ENCODE measurements around the gene HLTF. TPM values are rescaled to one million over a fixed set of nuclear protein-coding genes. Genes with fewer than 3 reads are reported as not detected.
A peak's percentile ranks its signal among the peaks of the same experiment; 100 is the strongest.

Gene HLTF
- total and polyA plus RNA-seq, 4 experiments from 2014 or later: 15.0 to 22.8 (median 18.6) TPM

GRCh38 chr3:149067883-149068282 lies 18.4 kb downstream of the HLTF start:
- Histone ChIP-seq H3K27me3 (ENCODE audit: insufficient read depth, low read length) (no peaks in the 10 kb centered on the region), H3K4me1 (ENCODE audit: insufficient read depth, low read length) (no peaks in the 10 kb centered on the region), H3K36me3 (ENCODE audit: insufficient read depth, low read length) (peaks cover 4% of the 10 kb centered on the region), H3K4me3 (ENCODE audit: low read length in 2 of 2) (no peak overlapping the region), H3K27ac (ENCODE audit: low read depth, low read length) (no peak overlapping the region), H3K9me3 (ENCODE audit: control insufficient read depth in 1 of 2, low read length in 2 of 2) (no peaks in the 10 kb centered on the region)
- no peaks in the 10 kb centered on the region for H3K27me3 Mint-ChIP-seq
- no peak for DNase-seq
- intact Hi-C loops (cut with micrococcal nuclease): no loop called here
- peaks cover 28 to 38% of the 10 kb centered on the region in 2 donors for H3K36me3 Mint-ChIP-seq
- H3K4me1 Mint-ChIP-seq: no peaks in the 10 kb centered on the region
- H3K9me3 Mint-ChIP-seq: peaks cover 0 to 1% (median 0%) of the 10 kb centered on the region in 8 donors
- CTCF ChIA-PET (ENCODE audit: partially characterized antibody): no interaction called here
- no peak overlapping the region for H3K27ac Mint-ChIP-seq
- H3K4me3 Mint-ChIP-seq: no peak overlapping the region
- POLR2A ChIA-PET (ENCODE audit: partially characterized antibody): no interaction called here

DNA sequence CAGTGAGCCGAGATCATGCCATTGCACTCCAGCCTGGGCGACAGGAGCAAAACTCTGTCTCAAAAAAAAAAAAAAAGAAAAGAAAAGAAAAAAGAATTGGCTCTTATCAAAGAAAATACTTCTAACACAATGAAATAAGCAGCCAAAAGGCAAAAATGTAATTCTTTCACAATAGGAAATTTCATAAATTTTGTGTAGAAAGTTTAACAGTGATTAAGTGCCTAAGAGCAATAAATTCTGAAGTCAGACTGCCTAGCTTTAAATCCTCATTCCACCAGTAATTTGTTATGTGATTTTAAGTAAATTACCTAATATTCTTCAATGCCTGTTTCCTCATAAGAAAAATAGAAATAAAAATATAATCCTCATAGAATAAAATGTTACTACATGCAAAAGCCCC lies 24.6 kb downstream of the HLTF start:
- H3K4me1 ChIP-seq (ENCODE audit: insufficient read depth, low read length): no peaks in the 10 kb centered on the region
- Mint-ChIP-seq H3K9me3 (no peaks in the 10 kb centered on the region), H3K4me1 (no peaks in the 10 kb centered on the region), H3K27me3 (no peaks in the 10 kb centered on the region), H3K27ac (no peak overlapping the region), H3K4me3 (no peak overlapping the region), H3K36me3 (peaks cover 35 to 43% of the 10 kb centered on the region in 2 donors)
- no peak for DNase-seq
- H3K4me3 ChIP-seq (ENCODE audit: low read length in 2 of 2): no peak overlapping the region
- peaks cover 4% of the 10 kb centered on the region for H3K36me3 ChIP-seq (ENCODE audit: insufficient read depth, low read length)
- intact Hi-C loops (cut with micrococcal nuclease): no loop called here
- no peak overlapping the region for H3K27ac ChIP-seq (ENCODE audit: low read depth, low read length)
- no peaks in the 10 kb centered on the region for H3K9me3 ChIP-seq (ENCODE audit: control insufficient read depth in 1 of 2, low read length in 2 of 2)
- no peaks in the 10 kb centered on the region for H3K27me3 ChIP-seq (ENCODE audit: insufficient read depth, low read length)
- POLR2A ChIA-PET (ENCODE audit: partially characterized antibody): no interaction called here
- CTCF ChIA-PET (ENCODE audit: partially characterized antibody): no interaction called here

- ChIA-PET POLR2A (ENCODE audit: partially characterized antibody) (no interaction called here), CTCF (ENCODE audit: partially characterized antibody) (no interaction called here)
- Histone ChIP-seq H3K36me3 (ENCODE audit: insufficient read depth, low read length) (peaks cover 4% of the 10 kb centered on the region), H3K4me3 (ENCODE audit: low read length in 2 of 2) (no peak overlapping the region), H3K27ac (ENCODE audit: low read depth, low read length) (no peak overlapping the region), H3K4me1 (ENCODE audit: insufficient read depth, low read length) (no peaks in the 10 kb centered on the region), H3K27me3 (ENCODE audit: insufficient read depth, low read length) (no peaks in the 10 kb centered on the region), H3K9me3 (ENCODE audit: control insufficient read depth in 1 of 2, low read length in 2 of 2) (no peaks in the 10 kb centered on the region)
- no peaks in the 10 kb centered on the region for H3K4me1 Mint-ChIP-seq
- no peak for DNase-seq
- intact Hi-C loops (cut with micrococcal nuclease): no loop called here
- H3K27ac Mint-ChIP-seq: no peak overlapping the region
- H3K4me3 Mint-ChIP-seq: no peak overlapping the region
- peaks cover 0 to 2% (median 0%) of the 10 kb centered on the region in 8 donors for H3K9me3 Mint-ChIP-seq
- H3K36me3 Mint-ChIP-seq: peaks cover 49 to 51% of the 10 kb centered on the region in 2 donors
- no peaks in the 10 kb centered on the region for H3K27me3 Mint-ChIP-seq
Measured at GRCh38 chr3:149058602-149059001, 27.7 kb downstream of the HLTF start.

DNA sequence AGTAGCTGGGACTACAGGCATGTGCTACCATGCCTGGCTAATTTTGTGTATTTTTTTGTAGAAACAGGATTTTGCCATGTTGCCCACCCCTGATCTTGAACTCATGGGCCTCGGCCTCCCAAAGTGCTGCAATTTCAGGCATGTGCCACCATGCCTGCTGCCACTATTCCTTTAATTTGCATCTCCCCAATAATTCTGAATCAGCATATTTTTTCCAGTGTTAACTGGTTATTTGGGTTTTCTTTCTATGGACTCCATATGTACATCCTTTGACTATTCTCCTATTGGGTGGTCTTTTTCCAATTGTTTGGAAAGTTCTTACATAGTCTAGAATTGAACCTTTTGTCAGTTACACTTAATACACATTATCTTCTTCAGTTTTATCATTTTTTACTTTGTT lies 28.1 kb downstream of the HLTF start:
- no peak overlapping the region for H3K27ac ChIP-seq (ENCODE audit: low read depth, low read length)
- DNase-seq: no peak
- H3K4me1 Mint-ChIP-seq: no peaks in the 10 kb centered on the region
- H3K36me3 ChIP-seq (ENCODE audit: insufficient read depth, low read length): peaks cover 4% of the 10 kb centered on the region
- peaks cover 51 to 55% of the 10 kb centered on the region in 2 donors for H3K36me3 Mint-ChIP-seq
- H3K4me3 ChIP-seq (ENCODE audit: low read length in 2 of 2): no peak overlapping the region
- no peaks in the 10 kb centered on the region for H3K9me3 ChIP-seq (ENCODE audit: control insufficient read depth in 1 of 2, low read length in 2 of 2)
- no peak overlapping the region for H3K27ac Mint-ChIP-seq
- no peak overlapping the region for H3K4me3 Mint-ChIP-seq
- H3K27me3 ChIP-seq (ENCODE audit: insufficient read depth, low read length): no peaks in the 10 kb centered on the region
- ChIA-PET CTCF (ENCODE audit: partially characterized antibody) (no interaction called here), POLR2A (ENCODE audit: partially characterized antibody) (no interaction called here)
- no peaks in the 10 kb centered on the region for H3K4me1 ChIP-seq (ENCODE audit: insufficient read depth, low read length)
- H3K27me3 Mint-ChIP-seq: no peaks in the 10 kb centered on the region
- intact Hi-C loops (cut with micrococcal nuclease): no loop called here
- H3K9me3 Mint-ChIP-seq: peaks cover 0 to 2% (median 0%) of the 10 kb centered on the region in 8 donors

DNA sequence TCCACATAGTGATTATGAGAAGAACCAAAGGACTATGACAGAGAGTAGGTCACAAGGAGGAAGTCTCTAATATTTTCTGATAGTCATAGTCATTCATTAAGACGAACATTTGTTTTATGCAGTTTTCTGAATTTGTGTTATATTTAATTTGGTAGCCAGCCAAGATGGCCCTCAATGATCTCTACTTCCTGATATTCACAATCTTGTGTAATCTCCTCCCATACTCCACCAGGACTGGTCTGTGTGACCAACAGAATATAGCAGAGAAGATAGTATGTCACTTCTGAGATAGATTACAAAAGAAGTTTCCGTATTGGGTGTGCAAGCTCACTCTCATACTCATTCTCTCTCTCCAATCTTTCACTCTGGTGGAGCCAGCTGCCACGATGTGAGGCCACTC lies 30.8 kb downstream of the HLTF start:
- H3K27ac ChIP-seq (ENCODE audit: low read depth, low read length): no peak overlapping the region
- Mint-ChIP-seq H3K36me3 (peaks cover 56 to 68% of the 10 kb centered on the region in 2 donors), H3K27ac (no peak overlapping the region), H3K4me3 (no peak overlapping the region), H3K9me3 (peaks cover 0 to 2% (median 0%) of the 10 kb centered on the region in 8 donors), H3K4me1 (no peaks in the 10 kb centered on the region), H3K27me3 (no peaks in the 10 kb centered on the region)
- no peaks in the 10 kb centered on the region for H3K27me3 ChIP-seq (ENCODE audit: insufficient read depth, low read length)
- no peaks in the 10 kb centered on the region for H3K4me1 ChIP-seq (ENCODE audit: insufficient read depth, low read length)
- ChIA-PET CTCF (ENCODE audit: partially characterized antibody) (no interaction called here), POLR2A (ENCODE audit: partially characterized antibody) (no interaction called here)
- peaks cover 2% of the 10 kb centered on the region for H3K36me3 ChIP-seq (ENCODE audit: insufficient read depth, low read length)
- H3K4me3 ChIP-seq (ENCODE audit: low read length in 2 of 2): no peak overlapping the region
- H3K9me3 ChIP-seq (ENCODE audit: control insufficient read depth in 1 of 2, low read length in 2 of 2): no peaks in the 10 kb centered on the region
- DNase-seq: no peak
- intact Hi-C loops (cut with micrococcal nuclease): no loop called here

GRCh38 chr3:149044339-149045083 lies 41.8 kb downstream of the HLTF start:
- no peak overlapping the region for H3K27ac Mint-ChIP-seq
- H3K27me3 Mint-ChIP-seq: no peaks in the 10 kb centered on the region
- H3K36me3 ChIP-seq (ENCODE audit: insufficient read depth, low read length): peaks cover 3% of the 10 kb centered on the region
- H3K4me1 Mint-ChIP-seq: peaks cover 11 to 17% (median 12%) of the 10 kb centered on the region in 4 donors
- ChIA-PET POLR2A (ENCODE audit: partially characterized antibody) (interaction anchor here (1.0 kb wide), 1 partner anchor 53 kb away, joined by 3 read pairs; the partner anchor contains the start of gene GYG1), CTCF (ENCODE audit: partially characterized antibody) (no interaction called here)
- no peaks in the 10 kb centered on the region for H3K9me3 Mint-ChIP-seq
- H3K27me3 ChIP-seq (ENCODE audit: insufficient read depth, low read length): no peaks in the 10 kb centered on the region
- intact Hi-C loops (cut with micrococcal nuclease): no loop called here
- no peak overlapping the region for H3K27ac ChIP-seq (ENCODE audit: low read depth, low read length)
- H3K4me3 Mint-ChIP-seq: no peak overlapping the region
- peaks cover 11% of the 10 kb centered on the region for H3K4me1 ChIP-seq (ENCODE audit: insufficient read depth, low read length)
- H3K9me3 ChIP-seq (ENCODE audit: control insufficient read depth in 1 of 2, low read length in 2 of 2): no peaks in the 10 kb centered on the region
- peaks cover 18 to 29% of the 10 kb centered on the region in 2 donors for H3K36me3 Mint-ChIP-seq
- DNase-seq: no peak
- no peak overlapping the region for H3K4me3 ChIP-seq (ENCODE audit: low read length in 2 of 2)

DNA sequence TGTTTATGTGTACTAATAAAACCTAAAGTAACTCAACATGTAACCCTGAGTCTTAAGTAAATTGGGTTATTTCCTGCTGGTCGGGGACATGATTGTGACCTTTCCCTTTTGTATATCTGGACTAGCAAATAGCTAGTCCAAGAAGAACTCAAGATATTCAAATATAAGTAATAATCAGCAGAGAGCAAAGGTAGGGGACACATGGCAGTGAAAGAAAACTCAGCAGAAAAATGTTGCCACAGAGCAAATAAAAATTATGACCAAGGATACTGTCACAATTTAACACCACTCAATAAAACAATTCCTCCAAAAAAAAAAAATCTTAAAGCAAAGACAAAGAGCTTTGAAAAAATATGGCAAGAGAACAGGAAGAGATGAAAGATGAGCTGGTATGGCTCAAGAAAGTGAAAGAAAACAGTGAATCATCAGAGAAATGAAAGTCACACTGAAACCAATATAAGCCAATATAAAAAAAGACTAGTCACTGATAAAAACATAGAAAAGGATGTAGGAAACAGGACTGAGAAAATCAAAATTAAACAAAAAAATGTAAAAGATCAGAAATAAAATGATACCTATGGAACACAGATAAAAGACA lies 43.4 kb downstream of the HLTF start:
- H3K27ac Mint-ChIP-seq: peak overlapping the region in 4 of 7 donors; percentile 3 to 73 (median 12)
- ChIA-PET POLR2A (ENCODE audit: partially characterized antibody) (interaction anchor here (0.6 to 1.1 kb wide), 2 partner anchors 51 to 185 kb away, joined by 3 to 4 read pairs; no protein-coding TSS in a partner anchor), CTCF (ENCODE audit: partially characterized antibody) (no interaction called here)
- Histone ChIP-seq H3K4me3 (ENCODE audit: low read length in 2 of 2) (no peak overlapping the region), H3K27me3 (ENCODE audit: insufficient read depth, low read length) (no peaks in the 10 kb centered on the region), H3K27ac (ENCODE audit: low read depth, low read length) (no peak overlapping the region), H3K4me1 (ENCODE audit: insufficient read depth, low read length) (peaks cover 11% of the 10 kb centered on the region), H3K9me3 (ENCODE audit: control insufficient read depth in 1 of 2, low read length in 2 of 2) (no peaks in the 10 kb centered on the region), H3K36me3 (ENCODE audit: insufficient read depth, low read length) (peaks cover 3% of the 10 kb centered on the region)
- no peak for DNase-seq
- no peaks in the 10 kb centered on the region for H3K27me3 Mint-ChIP-seq
- H3K4me1 Mint-ChIP-seq: peaks cover 11 to 17% (median 12%) of the 10 kb centered on the region in 4 donors
- H3K4me3 Mint-ChIP-seq: no peak overlapping the region
- H3K9me3 Mint-ChIP-seq: no peaks in the 10 kb centered on the region
- H3K36me3 Mint-ChIP-seq: peaks cover 16 to 39% of the 10 kb centered on the region in 2 donors
- intact Hi-C loops (cut with micrococcal nuclease): no loop called here

Measured in CD4-positive, alpha-beta memory T cell (primary cell).